NCI-H1694 treated with DMSO at 0.1 percent for 48 hours (cell line): ENCODE data around the gene GPR146.
"Not testable (repeated sequence)": the region's sequence is repeated elsewhere in the genome, so short reads cannot be mapped to it uniquely, and the experiment has no call there.

Source experiments
- DNase-seq: peaks from one replicate; lab custom pipeline; 2025; lab: John Stamatoyannopoulos, UW

Gene GPR146

DNA sequence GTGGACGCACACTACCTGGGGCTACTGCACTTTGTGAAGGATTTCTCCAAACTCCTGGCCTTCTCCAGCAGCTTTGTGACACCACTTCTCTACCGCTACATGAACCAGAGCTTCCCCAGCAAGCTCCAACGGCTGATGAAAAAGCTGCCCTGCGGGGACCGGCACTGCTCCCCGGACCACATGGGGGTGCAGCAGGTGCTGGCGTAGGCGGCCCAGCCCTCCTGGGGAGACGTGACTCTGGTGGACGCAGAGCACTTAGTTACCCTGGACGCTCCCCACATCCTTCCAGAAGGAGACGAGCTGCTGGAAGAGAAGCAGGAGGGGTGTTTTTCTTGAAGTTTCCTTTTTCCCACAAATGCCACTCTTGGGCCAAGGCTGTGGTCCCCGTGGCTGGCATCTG lies 14.0 kb downstream of the GPR146 start:
- DNase-seq = no peak

DNA sequence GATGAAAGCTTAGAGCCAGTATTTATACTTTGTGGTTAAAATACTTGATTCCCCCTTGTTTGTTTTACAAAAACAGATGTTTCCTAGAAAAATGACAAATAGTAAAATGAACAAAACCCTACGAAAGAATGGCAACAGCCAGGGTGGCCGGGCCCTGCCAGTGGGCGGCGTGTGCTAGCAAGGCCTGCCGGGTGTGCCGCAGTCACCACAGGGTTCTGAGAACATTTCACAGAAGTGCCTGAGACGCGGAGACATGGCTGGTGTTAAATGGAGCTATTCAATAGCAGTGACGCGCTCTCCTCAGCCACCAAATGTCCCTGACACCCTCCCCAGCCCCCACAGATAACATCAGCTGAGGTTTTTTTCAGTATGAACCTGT lies 14.5 kb downstream of the GPR146 start:
- DNase-seq = no peak

- no peak for DNase-seq
Observed at GRCh38 chr7:1059200-1060091, 15.1 kb downstream of the GPR146 start.

GRCh38 chr7:1060315-1061072 lies 16.1 kb downstream of the GPR146 start:
- DNase-seq = no peak

GRCh38 chr7:1061180-1061579 lies 16.8 kb downstream of the GPR146 start:
- no peak for DNase-seq

DNA sequence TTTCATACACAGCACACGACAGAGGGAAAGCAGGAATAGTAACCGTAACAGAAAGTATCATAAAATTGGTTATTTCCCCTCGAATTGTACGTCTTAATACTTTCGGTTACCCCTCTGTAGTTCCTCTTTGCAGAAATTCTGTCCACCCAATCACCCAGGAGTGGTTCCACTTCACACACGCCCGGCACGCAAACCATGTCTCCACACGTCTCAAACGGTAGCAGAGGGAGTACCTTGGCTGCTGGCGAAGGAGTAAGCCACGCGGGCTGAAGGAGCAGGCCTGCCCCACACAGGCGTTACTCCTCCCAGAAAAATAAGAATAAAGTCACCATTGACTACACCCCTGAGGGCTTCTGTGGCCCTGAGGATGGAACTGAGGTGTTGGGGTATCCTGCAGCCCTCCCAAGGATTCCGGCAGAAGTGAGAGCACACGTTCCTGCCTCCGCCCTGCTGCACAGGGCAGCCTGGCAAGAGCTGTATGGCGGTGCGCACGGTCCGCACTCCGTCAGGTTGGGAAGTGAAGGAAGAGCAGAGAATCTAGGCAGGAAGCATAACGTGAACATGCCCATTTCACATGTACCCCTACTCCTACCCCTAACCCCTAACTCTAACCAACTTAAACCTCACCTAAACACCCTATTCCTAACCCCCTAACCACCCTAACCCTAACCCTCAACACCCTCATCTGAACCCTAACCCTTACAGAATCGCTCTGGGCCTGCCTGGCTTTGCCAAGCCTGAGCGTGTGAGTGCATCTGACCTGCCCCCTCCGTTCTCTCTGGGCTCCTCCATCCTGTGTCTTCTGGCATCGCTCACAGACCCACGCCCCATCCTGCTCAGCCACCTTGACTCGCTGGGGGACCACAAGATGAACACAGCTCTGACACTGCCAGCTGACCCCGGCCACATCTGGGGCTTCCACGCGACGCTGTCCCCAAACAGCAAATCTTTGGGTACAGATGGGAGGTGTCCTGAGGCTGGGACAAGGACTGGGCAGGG lies 18.2 kb downstream of the GPR146 start:
- DNase-seq = no peak

DNA sequence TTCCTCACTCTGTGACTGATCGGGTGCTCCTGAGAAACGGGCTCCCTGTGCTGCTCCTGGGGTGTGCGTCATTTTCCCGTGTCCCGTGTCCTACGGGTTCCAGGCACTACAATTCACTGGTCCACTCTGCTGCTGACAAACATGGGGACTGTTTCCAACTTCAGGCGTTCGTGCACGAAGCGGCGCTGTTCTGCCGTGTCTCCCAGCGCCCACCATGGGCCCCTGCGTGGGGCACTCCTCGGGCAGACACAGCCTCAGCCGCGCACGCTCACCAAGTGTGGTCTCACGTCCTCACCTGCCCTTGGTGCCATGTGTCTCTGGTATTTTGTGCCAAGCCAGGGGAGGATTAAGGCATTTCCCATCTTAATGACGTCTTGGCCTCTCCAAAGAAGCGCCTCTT lies 19.0 kb downstream of the GPR146 start:
- no peak for DNase-seq

DNA sequence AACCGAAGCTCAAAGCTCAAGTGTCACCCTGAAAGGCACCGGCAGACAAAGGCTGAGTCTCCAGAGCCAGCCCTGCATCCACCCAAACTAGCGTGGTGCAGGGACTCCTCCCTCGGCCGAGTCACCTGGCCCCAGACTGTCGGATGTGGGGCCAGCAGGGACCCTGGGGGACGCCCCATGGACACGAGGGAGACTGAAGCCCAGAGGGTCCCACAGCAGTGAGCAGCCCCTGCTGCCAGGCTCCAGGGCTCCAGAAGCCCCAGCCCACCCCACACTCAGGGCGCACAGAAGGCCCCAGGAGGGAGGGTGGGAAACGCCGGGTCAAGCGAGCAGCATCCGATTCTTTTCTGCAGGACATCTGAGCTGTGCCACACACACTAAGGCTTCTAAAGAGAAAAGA lies 20.2 kb downstream of the GPR146 start:
- DNase-seq = no peak

- no peak for DNase-seq
Observed at GRCh38 chr7:1065263-1065584, 20.9 kb downstream of the GPR146 start.

DNA sequence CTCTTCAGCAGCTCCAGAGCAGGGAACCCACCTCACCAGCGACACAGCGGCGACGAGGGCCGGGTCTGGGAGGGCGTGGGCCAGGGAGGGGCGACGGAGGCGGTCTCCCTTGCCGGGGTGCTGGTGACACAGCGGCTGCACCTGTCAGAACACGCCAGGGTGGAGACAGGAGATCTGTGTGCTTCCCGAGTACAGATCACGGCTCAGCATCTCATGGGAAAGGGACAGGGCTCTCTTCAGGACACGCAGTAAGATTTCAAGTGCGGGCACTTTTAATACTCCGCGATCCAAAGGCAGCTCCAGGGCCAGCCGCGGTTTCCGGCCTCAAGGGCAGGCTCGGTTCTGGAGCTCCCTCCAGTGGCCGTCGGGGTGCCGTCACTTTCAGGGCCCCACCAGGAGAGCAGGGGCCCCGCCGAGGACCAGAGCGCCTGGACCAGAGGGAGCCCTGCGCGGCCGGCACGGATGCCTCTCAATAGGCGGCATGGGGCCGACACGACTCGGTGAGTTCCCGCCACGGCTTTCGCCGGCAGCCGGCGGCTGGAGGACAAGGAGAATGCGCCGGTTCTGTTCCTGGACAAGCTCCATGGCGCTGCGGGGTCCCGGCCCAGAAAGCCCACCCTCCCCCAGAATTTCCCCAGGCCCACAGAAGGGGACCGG lies 21.4 kb downstream of the GPR146 start:
- DNase-seq = peak; percentile 59

DNA sequence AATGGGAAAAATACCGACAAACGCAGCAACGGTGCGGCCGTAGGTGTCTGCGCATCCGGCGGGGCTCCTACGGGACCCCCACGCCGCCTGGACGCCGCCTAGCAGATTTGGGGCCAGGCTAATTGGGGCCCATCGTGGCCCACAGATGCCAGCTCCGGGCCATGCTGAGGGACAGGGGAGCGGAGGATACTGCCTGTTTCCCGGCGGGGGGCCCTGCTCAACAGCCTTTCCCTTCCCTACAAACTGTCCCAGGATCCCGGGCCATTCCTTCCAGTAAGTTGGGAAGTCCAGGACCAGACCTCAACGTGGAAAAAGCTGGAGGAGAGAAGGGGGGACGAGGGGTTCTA lies 21.9 kb downstream of the GPR146 start:
- no peak for DNase-seq

- no peak for DNase-seq
Observed at GRCh38 chr7:1068013-1068412, 23.7 kb downstream of the GPR146 start.

DNA sequence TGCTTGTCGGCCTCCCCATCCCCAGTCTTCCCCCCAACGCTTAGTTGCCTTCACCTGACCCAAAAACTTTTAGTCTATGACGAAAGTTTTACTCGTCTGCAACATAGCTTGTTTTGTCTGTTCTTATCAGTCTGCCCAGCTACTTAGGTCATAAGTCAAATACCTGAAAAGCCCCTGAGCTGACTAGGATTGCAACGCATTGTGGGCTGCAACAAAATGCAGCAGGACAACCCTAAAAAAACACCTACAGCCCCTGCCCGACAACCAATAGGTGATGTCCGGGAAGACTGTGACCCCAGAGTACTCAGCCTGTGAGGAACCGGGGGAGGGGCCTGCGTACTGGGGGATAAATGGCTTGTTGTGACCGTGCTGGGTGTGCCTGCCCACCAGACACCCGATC lies 24.3 kb downstream of the GPR146 start:
- no peak for DNase-seq

- DNase-seq = no peak
Observed at GRCh38 chr7:1070544-1071011, 26.2 kb downstream of the GPR146 start.

DNA sequence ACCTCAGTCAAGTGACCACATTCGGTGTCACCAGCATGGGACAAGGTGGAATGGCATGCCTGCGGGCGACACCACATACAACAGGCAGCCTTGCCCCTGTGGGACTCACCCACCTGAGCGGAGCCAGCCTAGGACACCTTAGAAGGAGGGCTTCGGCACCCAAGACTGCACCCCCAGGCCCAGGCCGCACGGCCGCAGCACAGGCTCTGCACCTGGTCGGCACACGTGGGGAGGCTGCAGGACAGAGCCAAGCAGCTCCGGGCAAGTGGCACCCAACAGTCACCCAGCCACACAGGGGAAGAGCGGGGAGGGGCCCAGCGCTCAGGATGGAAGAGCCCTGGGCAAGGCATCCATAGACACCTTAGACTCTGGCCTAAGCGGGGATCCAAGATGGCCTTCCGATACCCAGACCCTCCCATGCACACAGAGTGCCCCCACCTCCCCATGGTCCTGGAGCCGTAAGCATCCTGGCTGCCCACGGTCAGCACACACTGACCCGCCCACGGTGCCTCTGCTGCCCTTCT lies 27.4 kb downstream of the GPR146 start:
- no peak for DNase-seq

GRCh38 chr7:1073142-1073977 lies 29.0 kb downstream of the GPR146 start:
- DNase-seq = no peak

- DNase-seq = not testable (repeated sequence)
Observed at GRCh38 chr7:1074018-1074417, 29.7 kb downstream of the GPR146 start.

- no peak for DNase-seq
Observed at GRCh38 chr7:1074593-1075431, 30.5 kb downstream of the GPR146 start.
